ENCODE results near the gene SSTR3.
A peak's percentile ranks its signal among the peaks of the same experiment; 100 is the strongest.

The SSTR3 gene

DNA sequence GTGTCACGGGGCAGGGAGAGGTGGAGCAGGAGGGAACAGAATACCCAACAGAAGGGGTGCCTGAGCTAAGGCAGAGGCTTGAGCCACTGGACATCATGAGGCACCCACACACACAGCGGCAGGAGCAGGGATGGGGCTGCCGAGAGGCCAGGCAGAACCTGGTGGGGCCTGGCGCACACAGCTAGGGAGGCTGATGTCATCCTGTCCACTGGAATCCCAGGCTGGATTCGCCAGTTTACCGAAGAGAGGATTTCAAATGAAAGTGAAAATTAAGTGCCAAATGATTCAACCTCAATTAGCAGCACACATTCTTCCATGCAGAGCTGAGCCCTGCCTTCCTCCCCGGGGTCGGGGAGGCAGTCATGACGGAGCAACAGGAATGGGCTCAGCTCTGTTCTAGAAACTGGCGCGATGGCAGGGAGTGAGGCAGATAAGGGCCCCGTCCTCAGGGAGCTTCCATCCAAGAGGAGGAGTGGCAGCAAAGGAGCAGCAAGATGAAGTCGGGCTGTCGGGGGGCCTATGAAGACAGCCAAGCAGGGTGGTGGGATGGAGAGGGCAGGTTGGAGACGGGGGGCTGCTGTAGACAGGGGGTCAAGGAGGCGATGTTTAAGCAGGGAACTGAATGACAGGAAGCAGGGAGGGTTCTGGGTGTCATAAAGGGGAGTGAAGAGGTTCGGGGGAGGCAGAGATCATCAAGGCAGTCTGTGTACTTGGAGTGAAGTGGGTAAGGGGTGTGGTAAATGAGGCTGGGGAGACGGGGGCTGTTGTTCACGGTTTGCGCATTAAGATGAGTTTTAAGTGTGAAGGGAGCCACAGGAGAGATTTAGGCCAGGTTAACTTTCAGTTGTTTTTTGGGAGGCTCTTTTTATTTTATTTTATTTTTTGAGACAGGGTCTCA lies 25.3 kb upstream of the SSTR3 start:
- no peaks in the 10 kb centered on the region for H3K27me3 ChIP-seq (ENCODE audit: insufficient read depth, low read length)
- peaks cover 86% of the 10 kb centered on the region for H3K4me1 ChIP-seq (ENCODE audit: insufficient read depth, low read length, severe bottlenecking)
- H2AFZ ChIP-seq (ENCODE audit: low read length) = no peak overlapping the region
- no peak overlapping the region for H3K9ac ChIP-seq (ENCODE audit: low read length)
- H3K27ac ChIP-seq (ENCODE audit: low read depth, low read length, poor library complexity, severe bottlenecking) = no peak overlapping the region
- no peak for TF ChIP-seq EZH2 (IDR thresholded peaks at IDR 0.05; ENCODE audit: borderline replicate concordance, low read length)
- TF ChIP-seq, protein P1, sequence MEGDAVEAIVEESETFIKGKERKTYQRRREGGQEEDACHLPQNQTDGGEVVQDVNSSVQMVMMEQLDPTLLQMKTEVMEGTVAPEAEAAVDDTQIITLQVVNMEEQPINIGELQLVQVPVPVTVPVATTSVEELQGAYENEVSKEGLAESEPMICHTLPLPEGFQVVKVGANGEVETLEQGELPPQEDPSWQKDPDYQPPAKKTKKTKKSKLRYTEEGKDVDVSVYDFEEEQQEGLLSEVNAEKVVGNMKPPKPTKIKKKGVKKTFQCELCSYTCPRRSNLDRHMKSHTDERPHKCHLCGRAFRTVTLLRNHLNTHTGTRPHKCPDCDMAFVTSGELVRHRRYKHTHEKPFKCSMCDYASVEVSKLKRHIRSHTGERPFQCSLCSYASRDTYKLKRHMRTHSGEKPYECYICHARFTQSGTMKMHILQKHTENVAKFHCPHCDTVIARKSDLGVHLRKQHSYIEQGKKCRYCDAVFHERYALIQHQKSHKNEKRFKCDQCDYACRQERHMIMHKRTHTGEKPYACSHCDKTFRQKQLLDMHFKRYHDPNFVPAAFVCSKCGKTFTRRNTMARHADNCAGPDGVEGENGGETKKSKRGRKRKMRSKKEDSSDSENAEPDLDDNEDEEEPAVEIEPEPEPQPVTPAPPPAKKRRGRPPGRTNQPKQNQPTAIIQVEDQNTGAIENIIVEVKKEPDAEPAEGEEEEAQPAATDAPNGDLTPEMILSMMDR (IDR thresholded peaks at IDR 0.05; ENCODE audit: low read length) = no peak
- no peaks in the 10 kb centered on the region for H3F3A ChIP-seq (ENCODE audit: insufficient read depth, low read length)
- no peak overlapping the region for H3K4me2 ChIP-seq (ENCODE audit: low read length)
- no peaks in the 10 kb centered on the region for H3K9me2 ChIP-seq (ENCODE audit: low read depth, low read length)
- H4K20me1 ChIP-seq (ENCODE audit: insufficient read depth, low read length) = no peaks in the 10 kb centered on the region
- no peaks in the 10 kb centered on the region for H3K9me3 ChIP-seq (ENCODE audit: low read length)
- no peaks in the 10 kb centered on the region for H3K79me2 ChIP-seq (ENCODE audit: insufficient read depth, low read length)
- peaks cover 81% of the 10 kb centered on the region for H3K36me3 ChIP-seq (ENCODE audit: insufficient read depth, low read length)
- H3K4me3 ChIP-seq (ENCODE audit: low read depth, low read length, poor library complexity, severe bottlenecking) = no peak overlapping the region

- H3K36me3 ChIP-seq (ENCODE audit: insufficient read depth, low read length) = peaks cover 84% of the 10 kb centered on the region
- no peaks in the 10 kb centered on the region for H4K20me1 ChIP-seq (ENCODE audit: insufficient read depth, low read length)
- no peaks in the 10 kb centered on the region for H3K27me3 ChIP-seq (ENCODE audit: insufficient read depth, low read length)
- H3K4me3 ChIP-seq (ENCODE audit: low read depth, low read length, poor library complexity, severe bottlenecking) = no peak overlapping the region
- no peaks in the 10 kb centered on the region for H3F3A ChIP-seq (ENCODE audit: insufficient read depth, low read length)
- H3K4me2 ChIP-seq (ENCODE audit: low read length) = peak overlapping the region; percentile 2; the same call in 1 of the 2 replicates
- H3K79me2 ChIP-seq (ENCODE audit: insufficient read depth, low read length) = no peaks in the 10 kb centered on the region
- no peak overlapping the region for H3K9ac ChIP-seq (ENCODE audit: low read length)
- TF ChIP-seq, protein P1 (IDR thresholded peaks at IDR 0.05; ENCODE audit: low read length) = no peak
- TF ChIP-seq EZH2 (IDR thresholded peaks at IDR 0.05; ENCODE audit: borderline replicate concordance, low read length) = no peak
- no peak overlapping the region for H2AFZ ChIP-seq (ENCODE audit: low read length)
- no peaks in the 10 kb centered on the region for H3K9me3 ChIP-seq (ENCODE audit: low read length)
- H3K27ac ChIP-seq (ENCODE audit: low read depth, low read length, poor library complexity, severe bottlenecking) = peak overlapping the region; percentile 72
- H3K4me1 ChIP-seq (ENCODE audit: insufficient read depth, low read length, severe bottlenecking) = peaks cover 86% of the 10 kb centered on the region
- no peaks in the 10 kb centered on the region for H3K9me2 ChIP-seq (ENCODE audit: low read depth, low read length)
Observed at GRCh38 chr22:37235897-37236607, 23.8 kb upstream of the SSTR3 start.

- no peak overlapping the region for H3K4me3 ChIP-seq (ENCODE audit: low read depth, low read length, poor library complexity, severe bottlenecking)
- H3K4me1 ChIP-seq (ENCODE audit: insufficient read depth, low read length, severe bottlenecking) = peaks cover 87% of the 10 kb centered on the region
- peak overlapping the region; percentile 72 for H3K27ac ChIP-seq (ENCODE audit: low read depth, low read length, poor library complexity, severe bottlenecking)
- no peaks in the 10 kb centered on the region for H3K9me2 ChIP-seq (ENCODE audit: low read depth, low read length)
- H3K27me3 ChIP-seq (ENCODE audit: insufficient read depth, low read length) = no peaks in the 10 kb centered on the region
- H3K4me2 ChIP-seq (ENCODE audit: low read length) = peak overlapping the region; percentile 1; the same call in 1 of the 2 replicates
- peaks cover 80% of the 10 kb centered on the region for H3K36me3 ChIP-seq (ENCODE audit: insufficient read depth, low read length)
- H3K79me2 ChIP-seq (ENCODE audit: insufficient read depth, low read length) = no peaks in the 10 kb centered on the region
- TF ChIP-seq, protein P1 (IDR thresholded peaks at IDR 0.05; ENCODE audit: low read length) = no peak
- no peak for TF ChIP-seq EZH2 (IDR thresholded peaks at IDR 0.05; ENCODE audit: borderline replicate concordance, low read length)
- H3K9me3 ChIP-seq (ENCODE audit: low read length) = no peaks in the 10 kb centered on the region
- H4K20me1 ChIP-seq (ENCODE audit: insufficient read depth, low read length) = no peaks in the 10 kb centered on the region
- H3F3A ChIP-seq (ENCODE audit: insufficient read depth, low read length) = no peaks in the 10 kb centered on the region
- no peak overlapping the region for H3K9ac ChIP-seq (ENCODE audit: low read length)
- H2AFZ ChIP-seq (ENCODE audit: low read length) = no peak overlapping the region
Observed at GRCh38 chr22:37234736-37235711, 22.7 kb upstream of the SSTR3 start.
